Spinal cord (tissue), 10 donors: ENCODE measurements around the gene CRB3. TPM values are rescaled to one million over a fixed set of nuclear protein-coding genes. Genes with fewer than 3 reads are reported as not detected.

Experiments used
- DNase-seq, 6 donors: peaks; one replicate each; pipeline versions ENCODE4 v3.0.0 to v3.0.0-alpha.2; 2013 to 2015; ENCODE audit warnings: low spot score in 6 of 6, low read depth in 4 of 6
- H3K27ac ChIP-seq: one replicate; pipeline ENCODE4 v1.5.1; 2013; ENCODE audit warnings: low read depth, low read length, control low read depth
- H3K27me3 ChIP-seq: one replicate; pipeline ENCODE4 v1.6.1; 2013; ENCODE audit warnings: low read length; ENCODE audit not compliant: control insufficient read depth, insufficient read depth
- H3K36me3 ChIP-seq: one replicate; pipeline ENCODE4 v1.6.1; 2013; ENCODE audit warnings: low read length; ENCODE audit not compliant: control insufficient read depth, insufficient read depth
- H3K4me1 ChIP-seq: one replicate; pipeline ENCODE4 v1.6.1; 2013; ENCODE audit warnings: low read length; ENCODE audit not compliant: control insufficient read depth, insufficient read depth
- H3K4me3 ChIP-seq: one replicate; pipeline ENCODE4 v1.5.1; 2013; ENCODE audit warnings: low read depth, low read length, control low read depth
- H3K9me3 ChIP-seq: one replicate; pipeline ENCODE4 v1.6.1; 2013; ENCODE audit warnings: low read length; ENCODE audit not compliant: control insufficient read depth, insufficient read depth
- WGBS: methylation state at CpG from one replicate; pipeline ENCODE4 v1.1.5; 2013; ENCODE audit warnings: missing lambda C conversion rate; ENCODE audit not compliant: insufficient coverage; 5-methylcytosine and 5-hydroxymethylcytosine counted together
- polyA plus RNA-seq, 2 donors: library from polyadenylated mRNA; unstranded; fragments of 120-200 nt; gene quantifications; one replicate each; pipeline ENCODE4 v1.2.1, GENCODE V29; 2013; ENCODE audit not compliant: insufficient read length in 2 of 2
- total RNA-seq, 2 donors: library from RNA; depleted of rRNA in 1 of 2; stranded (reverse); fragments of 120-200 nt in 1 of 2; fragments of >200 nt in 1 of 2; gene quantifications; one replicate each; pipeline versions ENCODE4 v1.2.3 to v1.2.4, GENCODE V29; 2013 to 2014
- donor health status: healthy.

CRB3 gene
- total and polyA plus RNA-seq, 4 donors, result 0.20 to 1.2 (median 0.53) TPM

DNA sequence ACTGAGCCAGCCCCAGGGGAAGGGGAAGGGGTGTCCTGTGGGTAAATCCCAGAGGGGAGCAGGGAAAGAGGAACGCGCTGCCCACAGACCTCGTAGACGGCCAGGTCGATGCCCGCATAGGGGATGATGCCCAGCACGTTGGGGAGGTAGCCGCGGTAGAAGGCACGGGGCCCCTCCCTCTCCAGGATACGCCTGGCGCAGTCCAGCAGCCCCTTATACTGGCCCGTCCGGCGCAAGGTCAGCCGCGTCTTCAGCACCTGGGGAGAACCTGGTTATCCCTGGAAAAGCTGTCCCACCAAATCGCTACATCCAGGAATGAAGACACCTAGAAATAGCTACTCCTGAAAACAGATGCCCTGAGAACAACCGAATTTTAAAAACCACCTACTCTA lies 11.9 kb upstream of the CRB3 start:
- H3K36me3 ChIP-seq, result peaks cover 76% of the 10 kb centered on the region
- H3K27ac ChIP-seq, result no peak overlapping the region
- no peaks in the 10 kb centered on the region for H3K27me3 ChIP-seq
- no peak overlapping the region for H3K4me3 ChIP-seq
- 97% methylated on average over 19 of the region's 19 CpGs for WGBS
- H3K9me3 ChIP-seq, result peaks cover 8% of the 10 kb centered on the region
- H3K4me1 ChIP-seq, result no peaks in the 10 kb centered on the region
- no peak for DNase-seq

DNA sequence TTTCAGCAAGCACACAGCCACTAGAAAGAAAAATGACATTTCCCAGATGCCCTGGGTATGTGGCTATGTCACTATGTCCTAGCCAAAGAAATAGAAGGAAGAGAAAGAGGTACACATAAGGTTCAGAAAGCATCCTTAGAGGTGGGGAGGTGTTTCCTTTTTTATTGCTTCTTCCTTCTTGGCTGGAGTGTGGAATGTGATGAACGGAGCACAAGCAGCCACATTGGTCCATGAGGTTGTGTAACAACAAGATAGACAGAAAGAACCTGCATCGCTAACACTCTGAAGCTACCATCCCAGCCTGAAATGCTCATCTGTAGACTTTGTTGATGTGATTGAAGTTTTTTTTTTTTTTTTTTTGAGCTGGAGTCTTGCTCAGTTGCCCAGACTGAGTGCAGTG lies 11.2 kb upstream of the CRB3 start:
- Histone ChIP-seq H3K27ac (no peak overlapping the region), H3K9me3 (peaks cover 8% of the 10 kb centered on the region), H3K27me3 (no peaks in the 10 kb centered on the region), H3K4me1 (peaks cover 1% of the 10 kb centered on the region), H3K36me3 (peaks cover 76% of the 10 kb centered on the region), H3K4me3 (no peak overlapping the region)
- WGBS, result no CpG with 5 or more reads among the region's 2 CpGs
- no peak for DNase-seq

DNA sequence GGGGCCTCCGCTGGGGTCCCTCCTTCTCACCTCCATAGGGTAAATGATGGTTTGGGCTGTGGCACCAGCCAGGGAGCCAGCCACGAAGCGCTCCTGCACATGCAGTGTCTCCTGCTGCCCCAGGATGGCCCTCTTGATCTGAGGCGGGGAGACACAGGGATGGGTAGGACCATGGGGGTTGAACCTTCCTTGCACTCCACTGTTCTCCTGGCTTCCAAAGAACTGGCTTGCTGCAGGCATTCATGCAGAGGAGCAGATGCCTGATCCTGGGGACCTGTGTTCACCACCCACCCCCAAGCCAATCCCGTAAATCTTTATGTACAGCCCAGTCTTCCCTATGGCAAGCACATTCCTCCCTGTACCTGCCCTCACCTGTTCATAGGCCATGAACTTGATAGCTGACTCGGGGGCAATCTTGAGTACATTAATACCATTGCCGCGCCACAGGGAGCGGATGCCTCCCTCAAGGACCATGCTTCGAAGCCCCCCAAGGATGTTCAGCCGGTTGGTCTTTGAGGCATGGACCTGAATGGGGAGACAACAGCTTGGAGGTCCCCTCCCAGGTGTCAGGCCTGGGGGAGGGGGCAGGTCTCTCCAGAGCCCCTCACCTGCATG lies 10.0 kb upstream of the CRB3 start:
- H3K4me1 ChIP-seq, result peaks cover 11% of the 10 kb centered on the region
- no peak overlapping the region for H3K4me3 ChIP-seq
- H3K36me3 ChIP-seq, result peaks cover 78% of the 10 kb centered on the region
- no peaks in the 10 kb centered on the region for H3K27me3 ChIP-seq
- no peak for DNase-seq
- peaks cover 8% of the 10 kb centered on the region for H3K9me3 ChIP-seq
- no peak overlapping the region for H3K27ac ChIP-seq
- WGBS, result 96% methylated on average over 10 of the region's 11 CpGs

DNA sequence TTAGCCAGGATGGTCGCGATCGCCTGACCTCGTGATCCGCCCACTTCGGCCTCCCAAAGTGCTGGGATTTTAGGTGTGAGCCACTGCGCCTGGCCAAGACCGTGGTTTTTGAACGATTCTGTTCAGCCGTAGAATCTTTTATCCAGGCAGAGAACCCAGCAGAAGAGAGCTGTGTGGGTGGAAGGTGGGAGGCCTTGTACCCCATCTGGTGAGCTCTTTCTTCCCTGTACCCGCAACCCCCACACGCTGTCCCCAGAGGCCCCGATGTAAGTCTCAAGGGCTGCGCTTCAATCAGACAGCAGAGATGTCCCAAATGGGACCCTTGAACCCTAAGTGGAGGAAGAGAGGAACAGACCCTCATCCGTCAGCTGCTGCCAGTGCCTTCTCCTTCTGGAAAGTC lies 8.1 kb upstream of the CRB3 start:
- WGBS, result 97% methylated on average over 11 of the region's 15 CpGs
- Histone ChIP-seq H3K4me1 (peaks cover 16% of the 10 kb centered on the region), H3K27me3 (no peaks in the 10 kb centered on the region), H3K27ac (no peak overlapping the region), H3K9me3 (peaks cover 8% of the 10 kb centered on the region), H3K36me3 (peaks cover 65% of the 10 kb centered on the region), H3K4me3 (no peak overlapping the region)
- no peak for DNase-seq

DNA sequence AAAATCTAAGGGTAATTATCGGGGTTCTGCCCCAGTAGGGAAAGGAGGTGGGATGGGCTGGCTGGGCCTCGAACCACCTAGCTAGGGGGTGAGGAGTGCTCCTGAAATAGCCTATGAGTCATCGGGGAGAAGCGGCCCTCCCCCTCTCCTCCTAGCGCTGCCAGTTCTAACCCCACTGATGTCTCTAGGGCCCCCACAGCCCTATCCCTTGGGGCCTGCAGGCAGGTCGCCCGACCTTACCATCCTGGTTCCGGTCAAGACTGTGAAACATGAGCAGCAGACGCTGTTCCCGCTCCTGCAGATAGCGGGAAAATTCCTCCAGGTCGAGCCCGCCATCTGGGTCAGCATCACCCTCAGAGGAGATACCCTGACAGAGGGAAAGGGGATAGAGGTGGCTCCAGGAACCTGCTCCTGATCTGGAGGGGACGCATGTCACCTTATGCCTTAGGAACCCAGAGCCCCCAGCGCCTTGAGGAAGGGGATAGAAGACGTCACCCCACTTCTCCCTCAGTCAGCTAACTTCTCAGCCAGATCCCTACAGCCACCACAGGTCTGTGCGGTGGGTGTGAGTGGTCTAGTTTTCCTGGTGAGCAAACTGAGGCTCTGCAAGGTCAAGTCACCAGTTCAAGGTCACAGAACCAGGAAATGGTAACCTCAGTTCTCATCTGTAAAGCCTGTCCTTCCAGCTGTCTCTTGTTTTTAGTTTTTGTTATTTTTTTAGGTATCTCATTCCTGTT lies 5.9 kb upstream of the CRB3 start:
- Histone ChIP-seq H3K27ac (no peak overlapping the region), H3K4me3 (no peak overlapping the region)

DNA sequence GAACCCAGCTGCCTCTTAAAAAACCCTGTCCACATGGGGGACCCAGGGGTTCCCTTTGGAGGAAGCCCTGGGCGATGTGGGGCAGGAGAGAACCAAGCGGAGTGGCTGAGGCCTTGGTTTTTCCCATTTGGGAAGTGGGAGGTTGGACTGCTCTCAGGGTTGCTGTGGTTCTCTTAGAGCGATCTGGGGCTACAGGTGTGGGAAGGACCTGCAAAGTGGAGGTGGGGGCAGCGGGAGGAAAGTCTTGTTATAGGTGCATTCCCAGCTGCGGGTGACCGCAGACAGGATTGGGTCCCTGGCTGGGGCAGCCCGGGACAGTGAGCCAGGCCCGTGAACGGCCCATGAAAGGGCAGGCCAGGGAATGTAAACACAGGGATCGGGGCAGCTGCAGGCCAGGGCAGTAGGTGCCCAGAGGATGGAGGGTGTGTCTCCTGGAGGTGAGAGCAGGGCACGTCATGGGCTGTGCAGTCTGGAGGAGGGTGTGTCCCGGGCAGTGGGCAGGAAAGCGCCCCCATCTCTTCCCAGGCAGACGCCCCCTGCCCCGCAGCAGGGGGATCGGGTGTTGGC lies 5.3 kb upstream of the CRB3 start:
- no peak overlapping the region for H3K27ac ChIP-seq
- H3K27me3 ChIP-seq, result peaks cover 10% of the 10 kb centered on the region
- WGBS, result 31% methylated on average over 16 of the region's 16 CpGs
- H3K4me3 ChIP-seq, result peak overlapping the region; percentile 50
- DNase-seq, result no peak
- peaks cover 17% of the 10 kb centered on the region for H3K4me1 ChIP-seq
- H3K36me3 ChIP-seq, result peaks cover 43% of the 10 kb centered on the region
- H3K9me3 ChIP-seq, result peaks cover 8% of the 10 kb centered on the region

More for the DNA sequence above, 5.9 kb upstream of the CRB3 start:
- no peak for DNase-seq
- H3K36me3 ChIP-seq, result peaks cover 50% of the 10 kb centered on the region
- H3K9me3 ChIP-seq, result peaks cover 8% of the 10 kb centered on the region
- peaks cover 17% of the 10 kb centered on the region for H3K4me1 ChIP-seq
- WGBS, result 88% methylated on average over 12 of the region's 17 CpGs
- peaks cover 6% of the 10 kb centered on the region for H3K27me3 ChIP-seq

DNA sequence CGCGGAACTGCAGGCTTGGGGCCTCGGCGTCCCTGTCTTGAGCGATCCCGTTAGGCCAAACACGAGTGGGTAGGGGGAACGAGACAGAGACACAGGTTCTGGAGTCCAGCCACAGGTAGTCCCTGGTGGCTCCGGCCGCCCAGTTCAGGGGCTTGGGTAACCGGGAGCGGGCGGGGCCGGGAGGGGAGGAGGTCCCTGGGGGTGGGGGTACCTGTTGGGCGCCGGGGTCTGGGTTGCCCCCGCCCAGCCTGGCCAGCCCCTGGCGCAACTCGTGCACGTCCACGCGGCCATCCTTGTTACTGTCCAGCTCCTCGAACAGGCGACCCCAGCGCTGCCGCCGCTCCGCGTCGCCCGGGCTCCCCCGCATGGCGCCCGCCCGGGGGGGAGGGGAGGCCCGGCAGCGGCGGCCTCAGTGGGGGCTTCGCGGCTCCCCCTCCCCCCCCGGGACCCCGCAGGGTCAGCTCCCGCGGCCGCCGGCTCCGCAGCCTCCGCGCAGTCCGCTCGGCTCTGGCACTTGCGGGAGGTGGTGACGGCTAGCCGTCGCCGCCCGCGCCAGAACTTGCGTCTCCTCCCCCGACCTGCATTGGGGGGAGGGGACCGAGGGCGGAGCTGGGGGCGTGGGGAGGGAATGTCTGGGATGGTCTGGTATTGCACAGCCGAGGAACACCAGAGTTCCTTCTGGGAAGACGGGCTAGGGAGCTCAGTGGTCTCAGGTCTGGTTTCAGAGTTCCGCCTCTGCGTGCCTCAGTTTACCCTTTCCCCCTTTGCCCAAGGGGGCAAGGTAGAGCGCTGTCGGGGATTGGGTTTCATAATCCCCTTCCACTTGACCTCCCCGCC lies 4.6 kb upstream of the CRB3 start, which contains the start of gene SLC25A23:
TSS of gene SLC25A23 (minus strand) at position 531 of the 837 bp plus-strand sequence. CDS start at position 367, 164 bp downstream.
- Histone ChIP-seq H3K4me3 (peak within 1 kb of the TSS; percentile 50), H3K4me1 (peaks cover 24% of the 10 kb centered on the region), H3K27ac (peak within 1 kb of the TSS; percentile 89), H3K36me3 (peaks cover 36% of the 10 kb centered on the region), H3K27me3 (peaks cover 17% of the 10 kb centered on the region), H3K9me3 (peaks cover under 1% of the 10 kb centered on the region)
- WGBS, result 0% methylated on average over 52 of the region's 70 CpGs
- DNase-seq, result peak; percentile 67 to 95 (median 76)

DNA sequence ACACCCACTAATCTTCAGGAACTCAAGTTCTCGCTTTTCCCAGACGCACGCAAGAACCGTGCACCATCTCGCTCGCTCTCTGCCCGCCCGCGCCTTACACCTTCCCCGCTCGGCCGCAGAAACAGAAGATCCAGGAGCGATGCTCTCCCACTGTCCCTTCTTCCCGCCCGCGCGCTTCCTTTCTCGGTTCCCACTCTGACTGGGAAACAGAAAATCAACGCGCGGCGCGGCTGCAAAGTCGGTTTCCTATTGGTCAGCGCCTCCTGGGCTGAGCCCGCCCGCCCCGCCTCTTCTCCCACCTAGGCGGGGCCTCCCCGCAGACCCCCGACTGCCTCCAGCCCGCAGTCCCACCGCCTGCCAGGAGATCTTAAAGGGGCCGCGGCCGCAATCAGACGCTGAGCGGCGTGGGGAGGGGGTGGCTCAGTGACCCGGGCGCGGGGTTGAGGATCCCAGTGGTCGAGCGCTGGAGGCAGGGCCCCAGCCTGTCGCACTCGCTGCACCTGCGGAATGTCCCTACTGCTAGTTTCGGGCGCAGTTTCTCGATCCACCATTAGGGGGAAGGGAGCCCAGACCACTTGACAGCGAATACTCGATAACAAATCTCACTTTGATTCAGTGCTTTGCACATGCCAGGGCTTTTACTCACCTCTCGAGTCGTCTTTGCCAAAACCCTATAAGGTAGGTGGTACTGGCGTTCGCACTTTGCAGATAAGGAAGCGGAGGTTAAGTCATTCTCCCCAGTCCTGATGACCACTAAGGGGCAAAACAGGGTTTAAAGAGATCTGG lies 3.8 kb upstream of the CRB3 start:
- Histone ChIP-seq H3K9me3 (no peaks in the 10 kb centered on the region), H3K27me3 (peaks cover 25% of the 10 kb centered on the region), H3K27ac (peak overlapping the region; percentile 89), H3K4me3 (peak overlapping the region; percentile 50), H3K36me3 (peaks cover 28% of the 10 kb centered on the region), H3K4me1 (peaks cover 25% of the 10 kb centered on the region)
- WGBS, result 0% methylated on average over 44 of the region's 57 CpGs
- peak; percentile 96 to 100 (median 99) for DNase-seq

DNA sequence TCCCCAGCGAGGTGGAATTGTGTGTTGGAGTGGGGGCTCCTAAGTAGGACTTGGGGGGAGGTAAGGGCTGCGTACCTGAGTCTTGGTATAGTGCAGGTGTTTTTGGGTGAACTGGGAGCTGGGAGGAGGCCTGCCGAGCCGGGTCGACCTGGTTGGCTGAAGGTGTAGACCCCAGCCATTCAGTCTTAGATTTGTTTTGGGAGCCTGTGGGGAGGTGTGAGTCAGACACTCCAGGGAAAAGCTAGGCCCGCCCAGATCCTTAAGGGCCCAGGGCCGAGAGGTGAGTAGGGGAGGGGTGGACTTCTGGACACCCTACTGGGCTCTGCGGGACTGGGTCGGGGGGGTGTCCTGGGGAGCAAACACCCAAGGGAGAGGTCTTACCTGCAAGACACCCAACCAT lies 935 bp downstream of the CRB3 start:
- Histone ChIP-seq H3K27ac (no peak overlapping the region), H3K36me3 (no peaks in the 10 kb centered on the region), H3K9me3 (no peaks in the 10 kb centered on the region), H3K4me3 (no peak overlapping the region), H3K4me1 (peaks cover 12% of the 10 kb centered on the region), H3K27me3 (peaks cover 37% of the 10 kb centered on the region)
- no peak for DNase-seq
- WGBS, result 42% methylated on average over 8 of the region's 9 CpGs
